Fibroblast of mammary gland (primary cell): ENCODE results near the gene FNBP1L.

Experiments used
- DNase-seq: peaks from one replicate; pipeline ENCODE4 v3.0.0-alpha.2; 2010; ENCODE audit warnings: low read depth
- H3K4me3 ChIP-seq: 2 replicates; pipeline ENCODE4 v1.5.1; 2011; ENCODE audit warnings: low read depth, mild to moderate bottlenecking, low read length, moderate library complexity; ENCODE audit not compliant: control insufficient read depth
- CTCF ChIP-seq: conservative IDR thresholded peaks from 2 replicates; pipeline ENCODE4 v1.5.1; 2011; ENCODE audit warnings: low read depth, low read length, inconsistent platforms; ENCODE audit not compliant: control insufficient read depth, insufficient read depth

The FNBP1L gene

GRCh38 chr1:93434987-93435386, 12.9 kb upstream of the FNBP1L start:
- no peak for TF ChIP-seq CTCF
- DNase-seq, result no peak
- H3K4me3 ChIP-seq, result no peak overlapping the region

GRCh38 chr1:93435443-93435842, 12.5 kb upstream of the FNBP1L start:
- no peak for DNase-seq
- no peak for TF ChIP-seq CTCF
- no peak overlapping the region for H3K4me3 ChIP-seq

GRCh38 chr1:93436496-93436895, 11.4 kb upstream of the FNBP1L start:
- DNase-seq, result no peak
- TF ChIP-seq CTCF, result no peak
- no peak overlapping the region for H3K4me3 ChIP-seq

GRCh38 chr1:93437976-93438605, 9.8 kb upstream of the FNBP1L start:
- no peak overlapping the region for H3K4me3 ChIP-seq
- TF ChIP-seq CTCF, result peak; percentile 64
- peak; percentile 70 for DNase-seq

- no peak for TF ChIP-seq CTCF
- H3K4me3 ChIP-seq, result no peak overlapping the region
- DNase-seq, result no peak
These were observed 9.2 kb upstream of the FNBP1L start for GRCh38 chr1:93438716-93439115.

- no peak for TF ChIP-seq CTCF
- DNase-seq, result no peak
- H3K4me3 ChIP-seq, result no peak overlapping the region
These were observed 7.6 kb upstream of the FNBP1L start for GRCh38 chr1:93440272-93440671.

- DNase-seq, result no peak
- TF ChIP-seq CTCF, result no peak
- no peak overlapping the region for H3K4me3 ChIP-seq
These were observed 7.2 kb upstream of the FNBP1L start for GRCh38 chr1:93440706-93441105.
